CD14-positive monocyte (primary cell): ENCODE results near the gene SP6. TPM values are rescaled to one million over a fixed set of nuclear protein-coding genes. Genes with fewer than 3 reads are reported as not detected.

ENCODE experiments used
- DNase-seq, 3 donors: peaks; one replicate each; pipeline ENCODE4 v3.0.0-alpha.2; 2011 to 2022
- H2AFZ ChIP-seq: 2 replicates; pipeline ENCODE4 v1.6.0; 2012; ENCODE audit warnings: mild to moderate bottlenecking, low read depth, low read length, inconsistent platforms; ENCODE audit not compliant: insufficient read depth, poor library complexity, severe bottlenecking
- H3K27ac ChIP-seq, 2 donors: 1 replicate in 1 of 2; 2 replicates in 1 of 2; pipeline ENCODE4 v1.5.1; 2012 to 2013; ENCODE audit warnings: low read length in 2 of 2, control low read depth in 1 of 2, inconsistent platforms in 1 of 2, low read depth in 1 of 2, mild to moderate bottlenecking in 1 of 2
- H3K27me3 ChIP-seq, 2 donors: one replicate each; pipeline versions ENCODE4 v1.6.0 to v1.6.1; 2011 to 2013; ENCODE audit warnings: low read length in 2 of 2; ENCODE audit not compliant: control insufficient read depth in 2 of 2, insufficient read depth in 2 of 2
- H3K36me3 ChIP-seq, 2 donors: replicated peaks in 1 of 2; 1 replicate in 1 of 2; 2 replicates in 1 of 2; pipeline versions ENCODE4 v1.5.1 to v1.6.1; 2012 to 2013; ENCODE audit warnings: low read length in 2 of 2, control low read depth in 1 of 2, inconsistent platforms in 1 of 2, mild to moderate bottlenecking in 1 of 2; ENCODE audit not compliant: insufficient read depth in 2 of 2, control insufficient read depth in 1 of 2
- H3K4me1 ChIP-seq, 2 donors: 1 replicate in 1 of 2; 2 replicates in 1 of 2; pipeline versions ENCODE4 v1.5.1 to v1.6.1; 2012 to 2013; ENCODE audit warnings: low read length in 2 of 2, control low read depth in 1 of 2, inconsistent platforms in 1 of 2, mild to moderate bottlenecking in 1 of 2, moderate library complexity in 1 of 2; ENCODE audit not compliant: insufficient read depth in 2 of 2, control insufficient read depth in 1 of 2
- H3K4me2 ChIP-seq: replicated peaks from 2 replicates; pipeline ENCODE3; 2012; ENCODE audit warnings: low read length, moderate library complexity, mild to moderate bottlenecking; ENCODE audit not compliant: poor library complexity, severe bottlenecking; ENCODE audit errors: extremely low read depth
- H3K4me3 ChIP-seq, 3 experiments: fragments of 200-600 bp in 1 of 3; sonication (generic) in 1 of 3; replicated peaks in 1 of 3; 1 replicate in 2 of 3; 2 replicates in 1 of 3; pipeline ENCODE4 v1.5.1; 2011 to 2013; ENCODE audit warnings: low read length in 3 of 3, mild to moderate bottlenecking in 3 of 3, control low read depth in 2 of 3, low read depth in 2 of 3, inconsistent platforms in 1 of 3, moderate library complexity in 1 of 3
- H3K79me2 ChIP-seq: 2 replicates; pipeline ENCODE4 v1.6.0; 2012; ENCODE audit warnings: mild to moderate bottlenecking, control low read depth, inconsistent platforms, low read length, moderate library complexity; ENCODE audit not compliant: insufficient read depth
- H3K9ac ChIP-seq: 2 replicates; pipeline ENCODE4 v1.6.0; 2017; ENCODE audit warnings: low read length, mild to moderate bottlenecking; ENCODE audit not compliant: insufficient read depth, poor library complexity, severe bottlenecking
- H3K9me3 ChIP-seq, 2 donors: replicated peaks in 1 of 2; 1 replicate in 1 of 2; 2 replicates in 1 of 2; pipeline versions ENCODE4 v1.5.1 to v1.6.1; 2012 to 2013; ENCODE audit warnings: low read length in 2 of 2, control low read depth in 1 of 2; ENCODE audit not compliant: control insufficient read depth in 1 of 2, insufficient read depth in 1 of 2
- H4K20me1 ChIP-seq: 2 replicates; pipeline ENCODE4 v1.6.0; 2012; ENCODE audit warnings: mild to moderate bottlenecking, low read length, control low read depth, moderate library complexity; ENCODE audit not compliant: insufficient read depth
- H3K27ac Mint-ChIP-seq, 7 donors: one replicate each; pipeline ENCODE4 v1.8.0; 2020; ENCODE audit warnings: mild to moderate bottlenecking in 7 of 7, mixed read lengths in 7 of 7, moderate library complexity in 6 of 7, inconsistent platforms in 2 of 7
- H3K27me3 Mint-ChIP-seq, 3 donors: one replicate each; pipeline ENCODE4 v1.8.0; 2021 to 2022; ENCODE audit warnings: low read depth in 3 of 3, mild to moderate bottlenecking in 3 of 3, mixed read lengths in 3 of 3, moderate library complexity in 3 of 3, inconsistent platforms in 1 of 3
- H3K36me3 Mint-ChIP-seq, 2 donors: one replicate each; pipeline ENCODE4 v1.8.0; 2020; ENCODE audit warnings: mixed read lengths in 2 of 2, inconsistent platforms in 1 of 2, mild to moderate bottlenecking in 1 of 2
- H3K4me1 Mint-ChIP-seq: one replicate; pipeline ENCODE4 v1.8.0; 2020; ENCODE audit warnings: mild to moderate bottlenecking, mixed read lengths
- H3K4me3 Mint-ChIP-seq, 2 donors: one replicate each; pipeline ENCODE4 v1.8.0; 2020; ENCODE audit warnings: mild to moderate bottlenecking in 2 of 2, mixed read lengths in 2 of 2, moderate library complexity in 1 of 2
- H3K9me3 Mint-ChIP-seq, 7 donors: one replicate each; pipeline ENCODE4 v1.8.0; 2020 to 2022; ENCODE audit warnings: mixed read lengths in 7 of 7, mild to moderate bottlenecking in 6 of 7, moderate library complexity in 6 of 7, inconsistent platforms in 2 of 7
- CTCF ChIP-seq: fragments of 200-600 bp; IDR thresholded peaks from one replicate; pipeline ENCODE4 v1.8.0; 2022; ENCODE audit warnings: antibody characterized with exemption, mild to moderate bottlenecking
- WGBS: methylation state at CpG from one replicate; pipeline ENCODE4 v1.1.5; 2013; ENCODE audit warnings: missing lambda C conversion rate; ENCODE audit not compliant: insufficient coverage; 5-methylcytosine and 5-hydroxymethylcytosine counted together
- intact Hi-C, 2 donors: fragments of 100-400 bp; cut with micrococcal nuclease; formaldehyde crosslinking; loops; one replicate each; pipeline versions ENCODE4 v1.15.0 to v1.15.1; 2023
- polyA plus RNA-seq, 3 donors: library from polyadenylated mRNA; depleted of rRNA in 1 of 3; unstranded in 2 of 3; stranded (reverse) in 1 of 3; fragments of 300-500 nt in 2 of 3; fragments of >200 nt in 1 of 3; fragmentation: Illumina TruSeq in 2 of 3; gene quantifications; 1 replicate in 2 of 3; 2 replicates in 1 of 3; pipeline ENCODE4 v1.2.3, GENCODE V29; 2012 to 2021

The SP6 gene
- polyA plus RNA-seq, 3 donors: 0.06 TPM; not detected in 2

GRCh38 chr17:47844227-47844626, 6.7 kb downstream of the SP6 start:
- no peaks in the 10 kb centered on the region for H3K79me2 ChIP-seq
- peaks cover 8 to 13% of the 10 kb centered on the region in 2 donors for H3K4me1 ChIP-seq
- H3K9ac ChIP-seq: no peak overlapping the region
- no CpG with 5 or more reads among the region's 5 CpGs for WGBS
- H3K27me3 ChIP-seq: peaks cover 22 to 45% of the 10 kb centered on the region in 2 donors
- no peak overlapping the region for H2AFZ ChIP-seq
- H3K9me3 Mint-ChIP-seq: peaks cover 0 to 5% (median 0%) of the 10 kb centered on the region in 7 donors
- H3K4me2 ChIP-seq: no peak overlapping the region
- H3K36me3 ChIP-seq: no peaks in the 10 kb centered on the region
- no peaks in the 10 kb centered on the region for H4K20me1 ChIP-seq
- peaks cover 40 to 57% (median 41%) of the 10 kb centered on the region in 3 donors for H3K27me3 Mint-ChIP-seq
- intact Hi-C loops: loop anchor here (2.0 to 5.0 kb wide), 2 partner anchors 47 to 128 kb away; partner anchors contain the start of gene CDK5RAP3 (in 1 of the 2)
- H3K9me3 ChIP-seq: peaks cover 0 to under 1% of the 10 kb centered on the region in 2 donors
- DNase-seq: no peak
- no peak overlapping the region for H3K27ac Mint-ChIP-seq
- H3K36me3 Mint-ChIP-seq: no peaks in the 10 kb centered on the region
- no peak for TF ChIP-seq CTCF
- peak overlapping the region in 1 of 2 donors; percentile 26 for H3K4me3 Mint-ChIP-seq
- peaks cover 22% of the 10 kb centered on the region for H3K4me1 Mint-ChIP-seq
- no peak overlapping the region for H3K27ac ChIP-seq
- H3K4me3 ChIP-seq: no peak overlapping the region

GRCh38 chr17:47843391-47843730, 7.6 kb downstream of the SP6 start:
- no peak overlapping the region for H3K9ac ChIP-seq
- H3K36me3 Mint-ChIP-seq: peaks cover 6 to 7% of the 10 kb centered on the region in 2 donors
- H3K36me3 ChIP-seq: peaks cover 3 to 7% of the 10 kb centered on the region in 2 donors
- no peaks in the 10 kb centered on the region for H3K79me2 ChIP-seq
- no peaks in the 10 kb centered on the region for H3K9me3 ChIP-seq
- no peak overlapping the region for H3K4me3 Mint-ChIP-seq
- no peak overlapping the region for H2AFZ ChIP-seq
- no peak overlapping the region for H3K4me2 ChIP-seq
- intact Hi-C loops: loop anchor here in 1 of 2 donors (5.0 kb wide), 1 partner anchor 129 kb away; the partner anchor contains the start of gene CDK5RAP3
- no peak overlapping the region for H3K4me3 ChIP-seq
- 20% methylated on average over 1 of the region's 6 CpGs for WGBS
- peaks cover 13 to 36% of the 10 kb centered on the region in 2 donors for H3K27me3 ChIP-seq
- H3K27me3 Mint-ChIP-seq: peaks cover 32 to 49% (median 32%) of the 10 kb centered on the region in 3 donors
- no peak for DNase-seq
- peaks cover 0 to 3% (median 0%) of the 10 kb centered on the region in 7 donors for H3K9me3 Mint-ChIP-seq
- H3K27ac Mint-ChIP-seq: no peak overlapping the region
- H3K4me1 Mint-ChIP-seq: peaks cover 22% of the 10 kb centered on the region
- peak; percentile 4 for TF ChIP-seq CTCF
- H3K27ac ChIP-seq: no peak overlapping the region
- peaks cover 8 to 13% of the 10 kb centered on the region in 2 donors for H3K4me1 ChIP-seq
- H4K20me1 ChIP-seq: no peaks in the 10 kb centered on the region
